SK-N-SH treated with all-trans-retinoic acid at 6 μM for 48 hours (cell line): ENCODE data around the gene SV2B.

Experiments used
- CREB5 ChIP-seq: fragments of 250-450 bp; sonication (Bioruptor Pico); IDR thresholded peaks from 2 replicates; pipeline ENCODE4 v1.5.1; 2020; ENCODE audit warnings: low read depth, mild to moderate bottlenecking, moderate library complexity
- CSRNP3 ChIP-seq: fragments of 250-450 bp; sonication (Bioruptor Pico); IDR thresholded peaks from 2 replicates; pipeline ENCODE4 v1.5.1; 2021; ENCODE audit warnings: mild to moderate bottlenecking, moderate library complexity
- GLIS3 ChIP-seq: fragments of 250-450 bp; sonication (Bioruptor Pico); IDR thresholded peaks from 2 replicates; pipeline ENCODE4 v1.5.0; 2020; ENCODE audit warnings: mild to moderate bottlenecking, moderate library complexity
- PATZ1 ChIP-seq: fragments of 250-450 bp; sonication (Bioruptor Pico); IDR thresholded peaks from 2 replicates; pipeline ENCODE4 v1.8.0; 2020; ENCODE audit warnings: mild to moderate bottlenecking, moderate library complexity, borderline replicate concordance
- TCF4 ChIP-seq: fragments of 250-450 bp; sonication (Bioruptor Pico); IDR thresholded peaks from 2 replicates; pipeline ENCODE4 v1.8.0; 2021; ENCODE audit warnings: mild to moderate bottlenecking, moderate library complexity, borderline replicate concordance
- TSHZ2 ChIP-seq: fragments of 250-450 bp; sonication (Bioruptor Pico); IDR thresholded peaks from 2 replicates; pipeline ENCODE4 v1.5.0; 2020; ENCODE audit warnings: mild to moderate bottlenecking, moderate library complexity
- ZFP30 ChIP-seq: fragments of 450-650 bp; formaldehyde crosslinking; IDR thresholded peaks from 2 replicates; pipeline ENCODE4 v1.5.0; 2022; ENCODE audit warnings: mild to moderate bottlenecking, moderate library complexity
- ZNF70 ChIP-seq: fragments of 450-650 bp; formaldehyde crosslinking; IDR thresholded peaks from 2 replicates; pipeline ENCODE4 v1.5.0; 2020; ENCODE audit warnings: mild to moderate bottlenecking, moderate library complexity

- TF ChIP-seq ZFP30 (CRISPR knock-in tag) (no peak), TSHZ2 (no peak), CREB5 (CRISPR knock-in tag) (no peak), GLIS3 (CRISPR knock-in tag) (no peak), ZNF70 (CRISPR knock-in tag) (no peak), CSRNP3 (CRISPR knock-in tag) (no peak), TCF4 (CRISPR knock-in tag) (no peak), PATZ1 (CRISPR knock-in tag) (no peak)
These were observed 208.8 kb downstream of the SV2B start for GRCh38 chr15:91308855-91309254.
